ENCODE results near the gene NHLRC1.

NHLRC1 gene

DNA sequence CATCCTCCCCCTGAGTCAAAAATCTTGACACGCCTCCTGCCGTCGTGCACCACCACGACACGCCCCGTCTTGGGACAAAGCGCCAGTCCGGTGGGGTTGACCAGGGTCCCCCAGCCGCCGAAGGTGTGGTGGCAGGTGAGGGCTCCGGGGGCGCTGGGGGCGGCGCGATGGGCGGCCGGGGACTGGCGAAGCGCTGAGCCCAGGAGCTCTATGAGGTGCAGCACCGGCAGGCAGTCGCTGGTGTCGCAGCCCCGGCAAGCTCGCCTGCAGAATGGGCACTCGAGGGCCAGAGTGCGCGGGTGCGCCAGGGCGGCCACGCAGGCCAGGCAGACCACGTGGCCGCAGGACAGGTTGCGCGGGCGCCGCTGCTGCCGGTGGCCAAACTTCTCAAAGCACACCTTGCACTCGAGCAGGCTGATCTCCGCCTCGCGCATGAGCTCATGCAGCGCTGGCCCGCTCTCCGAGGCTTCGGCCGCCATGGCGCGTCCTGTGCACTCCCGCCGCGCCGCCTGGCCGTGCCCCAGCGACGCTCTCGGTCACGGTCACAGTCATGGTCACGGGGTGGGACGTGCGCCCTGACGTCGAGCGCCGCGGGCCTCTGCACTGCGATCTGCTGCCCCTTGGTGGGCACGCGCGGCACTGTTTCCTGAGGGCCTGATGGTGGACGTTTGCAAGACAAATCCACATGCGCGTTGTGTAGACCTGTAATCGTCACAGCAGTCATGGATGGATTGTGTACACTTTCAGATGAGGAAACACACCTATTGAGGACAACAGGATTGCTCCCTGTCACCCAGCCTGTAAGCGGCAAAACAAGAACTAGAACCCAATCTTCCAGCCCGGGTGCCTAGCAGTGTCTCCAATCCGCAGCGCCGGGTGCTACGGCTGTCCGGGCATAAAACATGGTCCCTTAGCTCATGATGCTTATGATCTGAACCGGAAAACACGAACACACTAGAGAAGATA lies at the start of gene NHLRC1:
TSS of gene NHLRC1 (minus strand) at position 550 of the 966 bp plus-strand sequence. CDS start at position 479, 71 bp downstream.
- no peaks in the 10 kb centered on the region for H4K20me1 ChIP-seq (ENCODE audit: insufficient read depth)
- no peak within 1 kb of the TSS for H3K27ac ChIP-seq
- H3K4me1 ChIP-seq (ENCODE audit: low read depth, poor library complexity, severe bottlenecking), result no peaks in the 10 kb centered on the region
- H3K4me2 ChIP-seq, result no peak within 1 kb of the TSS
- H3K79me2 ChIP-seq (ENCODE audit: insufficient read depth, low read depth), result no peaks in the 10 kb centered on the region
- H2AFZ ChIP-seq (ENCODE audit: low read depth), result no peak within 1 kb of the TSS
- no peaks in the 10 kb centered on the region for H3K36me3 ChIP-seq (ENCODE audit: insufficient read depth)
- no peak for TF ChIP-seq CTCF (conservative IDR thresholded peaks at IDR 0.05; ENCODE audit: low read depth, low read length)
- no peak within 1 kb of the TSS for H3K4me3 ChIP-seq (IDR thresholded peaks at IDR 0.05; ENCODE audit: insufficient read depth, low read depth, low read length)
- no peaks in the 10 kb centered on the region for H3K27me3 ChIP-seq (ENCODE audit: insufficient read depth, low read depth)
- no peak within 1 kb of the TSS for H3K9ac ChIP-seq

- Histone ChIP-seq H3K4me3 (IDR thresholded peaks at IDR 0.05; ENCODE audit: insufficient read depth, low read depth, low read length) (no peak overlapping the region), H3K36me3 (ENCODE audit: insufficient read depth) (no peaks in the 10 kb centered on the region), H3K4me2 (no peak overlapping the region)
Measured at GRCh38 chr6:18171871-18172270, 49.4 kb upstream of the NHLRC1 start.

DNA sequence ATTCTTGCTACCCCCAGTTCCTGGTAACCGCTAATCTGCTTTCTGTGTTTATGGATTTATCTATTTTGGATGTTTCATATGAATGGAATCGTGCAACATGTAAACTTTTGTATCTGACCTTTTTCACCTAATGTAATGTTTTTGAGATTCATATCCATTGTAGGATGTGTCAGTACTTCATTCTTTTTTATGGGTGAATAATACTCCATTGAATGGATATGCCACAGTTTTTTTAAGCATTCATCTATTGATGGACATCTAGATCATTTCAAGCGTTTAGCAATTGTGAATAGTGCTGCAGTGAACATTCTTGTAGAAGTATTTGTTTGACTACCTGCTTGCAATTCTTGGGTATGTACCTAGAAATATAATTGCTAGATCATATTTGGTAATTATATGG lies 45.8 kb upstream of the NHLRC1 start:
- Histone ChIP-seq H3K4me1 (ENCODE audit: low read depth, poor library complexity, severe bottlenecking) (no peaks in the 10 kb centered on the region), H3K27ac (no peak overlapping the region), H3K27me3 (ENCODE audit: insufficient read depth, low read depth) (no peaks in the 10 kb centered on the region), H3K36me3 (ENCODE audit: insufficient read depth) (no peaks in the 10 kb centered on the region), H3K79me2 (ENCODE audit: insufficient read depth, low read depth) (no peaks in the 10 kb centered on the region), H2AFZ (ENCODE audit: low read depth) (no peak overlapping the region), H3K4me3 (IDR thresholded peaks at IDR 0.05; ENCODE audit: insufficient read depth, low read depth, low read length) (no peak overlapping the region), H4K20me1 (ENCODE audit: insufficient read depth) (no peaks in the 10 kb centered on the region), H3K9ac (no peak overlapping the region), H3K4me2 (no peak overlapping the region)
- TF ChIP-seq CTCF (conservative IDR thresholded peaks at IDR 0.05; ENCODE audit: low read depth, low read length), result no peak

More at GRCh38 chr6:18171871-18172270, 49.4 kb upstream of the NHLRC1 start:
- Histone ChIP-seq H3K27ac (no peak overlapping the region), H3K4me1 (ENCODE audit: low read depth, poor library complexity, severe bottlenecking) (no peaks in the 10 kb centered on the region), H2AFZ (ENCODE audit: low read depth) (no peak overlapping the region), H4K20me1 (ENCODE audit: insufficient read depth) (no peaks in the 10 kb centered on the region), H3K9ac (no peak overlapping the region), H3K27me3 (ENCODE audit: insufficient read depth, low read depth) (no peaks in the 10 kb centered on the region), H3K79me2 (ENCODE audit: insufficient read depth, low read depth) (no peaks in the 10 kb centered on the region)
- no peak for TF ChIP-seq CTCF (conservative IDR thresholded peaks at IDR 0.05; ENCODE audit: low read depth, low read length)

- Histone ChIP-seq H2AFZ (ENCODE audit: low read depth) (no peak overlapping the region), H3K79me2 (ENCODE audit: insufficient read depth, low read depth) (no peaks in the 10 kb centered on the region), H3K9ac (no peak overlapping the region), H3K27ac (no peak overlapping the region), H4K20me1 (ENCODE audit: insufficient read depth) (no peaks in the 10 kb centered on the region), H3K4me2 (no peak overlapping the region), H3K27me3 (ENCODE audit: insufficient read depth, low read depth) (no peaks in the 10 kb centered on the region), H3K4me3 (IDR thresholded peaks at IDR 0.05; ENCODE audit: insufficient read depth, low read depth, low read length) (no peak overlapping the region), H3K36me3 (ENCODE audit: insufficient read depth) (no peaks in the 10 kb centered on the region), H3K4me1 (ENCODE audit: low read depth, poor library complexity, severe bottlenecking) (no peaks in the 10 kb centered on the region)
- TF ChIP-seq CTCF (conservative IDR thresholded peaks at IDR 0.05; ENCODE audit: low read depth, low read length), result no peak
Measured at GRCh38 chr6:18166312-18167036, 44.0 kb upstream of the NHLRC1 start.

Data from KMS-11 (cell line).